ENCODE data around the gene KBTBD12.

- TF ChIP-seq CTCF (IDR thresholded peaks at IDR 0.05; ENCODE audit: low read length) (no peak), EZH2 (optimal IDR thresholded peaks at IDR 0.05; ENCODE audit: low read depth, low read length) (no peak), EZH2phosphoT487 (IDR thresholded peaks at IDR 0.05; ENCODE audit: low read length) (no peak)
Observed at GRCh38 chr3:127974226-127974625, 59.2 kb downstream of the KBTBD12 start.
